ENCODE measurements around the gene PARP11. TPM values are rescaled to one million over a fixed set of nuclear protein-coding genes. Genes with fewer than 3 reads are reported as not detected.

Gene PARP11
- total RNA-seq, 4 donors from 2014 or later: 0.99 to 3.4 (median 2.7) TPM

- H3K4me3 ChIP-seq: peak overlapping the region in 1 of 4 donors; percentile 78
- intact Hi-C loops (cut with DNase I): no loop called here
Observed at GRCh38 chr12:3871356-3871755, 1.8 kb downstream of the PARP11 start.

GRCh38 chr12:3869865-3870264 lies 3.3 kb downstream of the PARP11 start:
- 57 to 67% methylated on average over 6 of the region's 6 CpGs for WGBS, 2 donors
- Histone ChIP-seq H3K4me1 (peaks cover 3 to 37% (median 14%) of the 10 kb centered on the region in 3 donors), H3K36me3 (no peaks in the 10 kb centered on the region), H3K27ac (peak overlapping the region in 1 of 4 donors; percentile 5), H3K4me3 (peak overlapping the region in 2 of 4 donors; percentile 6 to 49), H3K27me3 (no peaks in the 10 kb centered on the region), H3K9me3 (peaks cover 0 to 10% (median 9%) of the 10 kb centered on the region in 3 donors)
- no peak for DNase-seq
- TF ChIP-seq CTCF (IDR thresholded peaks at IDR 0.05) (no peak), POLR2A (IDR thresholded peaks at IDR 0.05) (no peak)
- intact Hi-C loops (cut with DNase I): no loop called here

More at GRCh38 chr12:3871356-3871755, 1.8 kb downstream of the PARP11 start:
- H3K27ac ChIP-seq: no peak overlapping the region
- H3K9me3 ChIP-seq: no peaks in the 10 kb centered on the region
- no peak for DNase-seq
- no peaks in the 10 kb centered on the region for H3K27me3 ChIP-seq
- no peaks in the 10 kb centered on the region for H3K36me3 ChIP-seq
- 75 to 85% methylated on average over 4 of the region's 4 CpGs for WGBS, 2 donors
- peaks cover 3 to 37% (median 14%) of the 10 kb centered on the region in 3 donors for H3K4me1 ChIP-seq
- TF ChIP-seq POLR2A (IDR thresholded peaks at IDR 0.05): no peak
- TF ChIP-seq CTCF (IDR thresholded peaks at IDR 0.05): no peak

GRCh38 chr12:3869433-3869832 lies 3.8 kb downstream of the PARP11 start:
- Histone ChIP-seq H3K4me3 (peak overlapping the region in 1 of 4 donors; percentile 49), H3K27me3 (no peaks in the 10 kb centered on the region), H3K27ac (no peak overlapping the region), H3K4me1 (peaks cover 3 to 37% (median 14%) of the 10 kb centered on the region in 3 donors), H3K36me3 (no peaks in the 10 kb centered on the region), H3K9me3 (peaks cover 0 to 10% (median 9%) of the 10 kb centered on the region in 3 donors)
- intact Hi-C loops (cut with DNase I): no loop called here
- WGBS, 2 donors: 96 to 100% methylated on average over 1 of the region's 1 CpG
- DNase-seq: no peak
- no peak for TF ChIP-seq POLR2A (IDR thresholded peaks at IDR 0.05)
- TF ChIP-seq CTCF (IDR thresholded peaks at IDR 0.05): no peak

GRCh38 chr12:3863756-3864155 lies 9.4 kb downstream of the PARP11 start:
- Histone ChIP-seq H3K9me3 (peaks cover 0 to 10% (median 9%) of the 10 kb centered on the region in 3 donors), H3K4me3 (no peak overlapping the region), H3K27ac (no peak overlapping the region), H3K36me3 (peaks cover 0 to under 1% (median 0%) of the 10 kb centered on the region in 3 donors), H3K4me1 (peaks cover 0 to 5% (median 0%) of the 10 kb centered on the region in 3 donors), H3K27me3 (no peaks in the 10 kb centered on the region)
- DNase-seq: no peak
- WGBS, 2 donors: 54 to 78% methylated on average over 6 of the region's 6 CpGs
- TF ChIP-seq POLR2A (IDR thresholded peaks at IDR 0.05) (no peak), CTCF (IDR thresholded peaks at IDR 0.05) (no peak)
- intact Hi-C loops (cut with DNase I): no loop called here

- Histone ChIP-seq H3K9me3 (no peaks in the 10 kb centered on the region), H3K4me3 (no peak overlapping the region), H3K4me1 (peaks cover 0 to 6% (median 0%) of the 10 kb centered on the region in 3 donors), H3K36me3 (no peaks in the 10 kb centered on the region), H3K27me3 (no peaks in the 10 kb centered on the region), H3K27ac (no peak overlapping the region)
- no peak for DNase-seq
- intact Hi-C loops (cut with DNase I): no loop called here
- TF ChIP-seq CTCF (IDR thresholded peaks at IDR 0.05): no peak
- no peak for TF ChIP-seq POLR2A (IDR thresholded peaks at IDR 0.05)
- WGBS, 2 donors: 93 to 94% methylated on average over 5 of the region's 5 CpGs
Observed at GRCh38 chr12:3842517-3842916, 30.7 kb downstream of the PARP11 start.

Measured in esophagus squamous epithelium (tissue), 5 donors.